Liver (tissue), 9 donors: ENCODE results near the gene PLD2. TPM values are rescaled to one million over a fixed set of nuclear protein-coding genes. Genes with fewer than 3 reads are reported as not detected.

Experiments
- DNase-seq: peaks from one replicate; pipeline ENCODE4 v3.0.0-alpha.2; 2017; ENCODE audit warnings: low spot score
- H3K27ac ChIP-seq, 2 donors: one replicate each; pipeline ENCODE4 v1.7.0; 2013; ENCODE audit warnings: inconsistent platforms in 2 of 2, low read length in 2 of 2, control low read depth in 1 of 2, low read depth in 1 of 2, mild to moderate bottlenecking in 1 of 2
- H3K27me3 ChIP-seq, 4 donors: one replicate each; pipeline versions ENCODE4 v1.6.1 to v1.7.0; 2013; ENCODE audit warnings: low read length in 3 of 4, inconsistent platforms in 1 of 4, mild to moderate bottlenecking in 1 of 4, moderate library complexity in 1 of 4; ENCODE audit not compliant: control insufficient read depth in 4 of 4, insufficient read depth in 4 of 4
- H3K36me3 ChIP-seq, 4 donors: one replicate each; pipeline versions ENCODE4 v1.6.1 to v1.7.0; 2013; ENCODE audit warnings: low read length in 3 of 4, mild to moderate bottlenecking in 3 of 4, low read depth in 1 of 4, moderate library complexity in 1 of 4; ENCODE audit not compliant: control insufficient read depth in 4 of 4, insufficient read depth in 3 of 4
- H3K4me1 ChIP-seq, 4 donors: one replicate each; pipeline versions ENCODE4 v1.6.1 to v1.7.0; 2013; ENCODE audit warnings: low read length in 3 of 4, mild to moderate bottlenecking in 3 of 4, moderate library complexity in 1 of 4; ENCODE audit not compliant: control insufficient read depth in 4 of 4, insufficient read depth in 4 of 4
- H3K4me3 ChIP-seq, 3 donors: one replicate each; pipeline versions ENCODE4 v1.6.1 to v1.7.0; 2013; ENCODE audit warnings: low read length in 3 of 3, control low read depth in 1 of 3, low read depth in 1 of 3, mild to moderate bottlenecking in 1 of 3
- H3K9ac ChIP-seq, 2 donors: one replicate each; pipeline ENCODE4 v1.7.0; 2013; ENCODE audit warnings: low read length in 2 of 2, mild to moderate bottlenecking in 2 of 2, moderate library complexity in 2 of 2, control low read depth in 1 of 2, low read depth in 1 of 2
- H3K9me3 ChIP-seq, 4 donors: one replicate each; pipeline versions ENCODE4 v1.6.1 to v1.7.0; 2013; ENCODE audit warnings: low read length in 3 of 4; ENCODE audit not compliant: control insufficient read depth in 4 of 4
- ATF3 ChIP-seq: IDR thresholded peaks from 2 replicates; pipeline ENCODE4 v1.6.1; 2016; ENCODE audit warnings: antibody characterized with exemption
- CTCF ChIP-seq: fragments of 150-350 bp; IDR thresholded peaks from 2 replicates; pipeline ENCODE4 v1.5.1; 2017; ENCODE audit warnings: improper control_type of control experiment, low read depth, low read length; ENCODE audit not compliant: missing input control
- EGR1 ChIP-seq, 2 donors: IDR thresholded peaks; 2 replicates each; pipeline ENCODE4 v1.6.1; 2016 to 2018; ENCODE audit warnings: antibody characterized with exemption in 2 of 2, low read depth in 2 of 2
- HNF4A ChIP-seq, 2 donors: conservative IDR thresholded peaks; 2 replicates each; pipeline ENCODE4 v1.6.1; 2016; ENCODE audit warnings: antibody characterized with exemption in 2 of 2, mild to moderate bottlenecking in 2 of 2
- HNF4G ChIP-seq: IDR thresholded peaks from 2 replicates; pipeline ENCODE4 v1.6.1; 2016; ENCODE audit warnings: antibody characterized with exemption
- JUND ChIP-seq, 2 donors: IDR thresholded peaks; 2 replicates each; pipeline ENCODE4 v1.6.1; 2016; ENCODE audit warnings: antibody characterized with exemption in 2 of 2
- MAX ChIP-seq: IDR thresholded peaks from 2 replicates; pipeline ENCODE4 v1.6.1; 2016; ENCODE audit warnings: antibody characterized with exemption
- NR2F2 ChIP-seq: IDR thresholded peaks from 2 replicates; pipeline ENCODE4 v1.6.1; 2016; ENCODE audit warnings: antibody characterized with exemption
- RAD21 ChIP-seq, 2 donors: IDR thresholded peaks; 2 replicates each; pipeline ENCODE4 v1.6.1; 2016; ENCODE audit warnings: antibody characterized with exemption in 2 of 2, mild to moderate bottlenecking in 2 of 2
- REST ChIP-seq: IDR thresholded peaks from 2 replicates; pipeline ENCODE4 v1.6.1; 2016; ENCODE audit warnings: antibody characterized with exemption, mild to moderate bottlenecking
- TAF1 ChIP-seq: conservative IDR thresholded peaks from 2 replicates; pipeline ENCODE4 v1.6.1; 2016; ENCODE audit warnings: antibody characterized with exemption, mild to moderate bottlenecking
- YY1 ChIP-seq: IDR thresholded peaks from 2 replicates; pipeline ENCODE4 v1.6.1; 2016; ENCODE audit warnings: antibody characterized with exemption, mild to moderate bottlenecking
- ZBTB33 ChIP-seq: IDR thresholded peaks from 2 replicates; pipeline ENCODE4 v1.6.1; 2016; ENCODE audit warnings: antibody characterized with exemption
- whole genome bisulfite sequencing: extraction: QIAGEN DNeasy Blood & Tissue Kit; methylation state at CpG from one replicate; pipeline ENCODE4 v1.1.7; 2013; 5-methylcytosine and 5-hydroxymethylcytosine counted together
- polyA plus RNA-seq, 2 donors: library from polyadenylated mRNA; stranded (reverse) in 1 of 2; unstranded in 1 of 2; fragments of 200-250 nt in 1 of 2; fragments of >200 nt in 1 of 2; fragmentation: Nextera tagmentation in 1 of 2; extraction: Ambion mirVana in 1 of 2; gene quantifications; one replicate each; pipeline versions ENCODE4 v1.2.1 to v1.2.3, GENCODE V29; 2013 to 2015
- total RNA-seq, 2 donors: library from RNA; depleted of rRNA; stranded (reverse); fragments of >200 nt; gene quantifications; one replicate each; pipeline ENCODE4 v1.2.3, GENCODE V29; 2014
- donor health status: healthy.
- donor health status: healthy.
- donor health status: healthy.
- donor health status: healthy.
- donor health status: healthy.

The PLD2 gene
- total and polyA plus RNA-seq, 4 donors: 3.5 to 15.8 (median 5.8) TPM

GRCh38 chr17:4816826-4817225, 9.9 kb downstream of the PLD2 start:
- Histone ChIP-seq H3K27me3 (no peaks in the 10 kb centered on the region), H3K9ac (no peak overlapping the region), H3K36me3 (peaks cover 1 to 34% (median 6%) of the 10 kb centered on the region in 4 donors), H3K4me1 (no peaks in the 10 kb centered on the region), H3K27ac (no peak overlapping the region), H3K4me3 (no peak overlapping the region), H3K9me3 (no peaks in the 10 kb centered on the region)
- TF ChIP-seq TAF1 (no peak), HNF4A (conservative IDR thresholded peaks at IDR 0.05) (no peak), MAX (no peak), JUND (IDR thresholded peaks at IDR 0.05) (no peak), NR2F2 (no peak), RAD21 (IDR thresholded peaks at IDR 0.05) (no peak)
- DNase-seq: no peak
- 92% methylated on average over 13 of the region's 13 CpGs for WGBS

- Histone ChIP-seq H3K4me3 (no peak overlapping the region), H3K9me3 (no peaks in the 10 kb centered on the region), H3K4me1 (no peaks in the 10 kb centered on the region), H3K27ac (no peak overlapping the region), H3K27me3 (no peaks in the 10 kb centered on the region), H3K36me3 (peaks cover 1 to 42% (median 6%) of the 10 kb centered on the region in 4 donors), H3K9ac (no peak overlapping the region)
- DNase-seq: no peak
- WGBS: 87% methylated on average over 12 of the region's 12 CpGs
- TF ChIP-seq RAD21 (IDR thresholded peaks at IDR 0.05) (no peak), JUND (IDR thresholded peaks at IDR 0.05) (no peak), CTCF (no peak)
Observed at GRCh38 chr17:4818276-4818675, 11.3 kb downstream of the PLD2 start.

- DNase-seq: no peak
- 74% methylated on average over 3 of the region's 3 CpGs for WGBS
- Histone ChIP-seq H3K27me3 (no peaks in the 10 kb centered on the region), H3K36me3 (peaks cover 0 to 25% (median 4%) of the 10 kb centered on the region in 4 donors), H3K9ac (no peak overlapping the region), H3K27ac (no peak overlapping the region), H3K4me1 (peaks cover 0 to 1% (median 0%) of the 10 kb centered on the region in 4 donors), H3K4me3 (no peak overlapping the region), H3K9me3 (no peaks in the 10 kb centered on the region)
- no peak for TF ChIP-seq CTCF
- no peak for TF ChIP-seq EGR1 (IDR thresholded peaks at IDR 0.05; ENCODE audit: low read depth in 2 of 2)
- TF ChIP-seq ZBTB33: no peak
- TF ChIP-seq HNF4G: no peak
- no peak for TF ChIP-seq YY1
- TF ChIP-seq ATF3: no peak
- no peak for TF ChIP-seq REST
- TF ChIP-seq RAD21 (IDR thresholded peaks at IDR 0.05): no peak
Observed at GRCh38 chr17:4822835-4823234, 15.9 kb downstream of the PLD2 start.
